Stimulated activated naive B cell treated with anti-CD40 and anti-IgM and Interleukin-4, amounts not matched to agents 10 μg/mL and 1 μg/mL and 100 μg/mL, for 72 hours (primary cell): Measurements from ENCODE around the gene PRKN.

Experiments
- ATAC-seq, 2 donors: fragments of 150-1000 bp; cut with Tn5 transposase; replicated peaks; 2 replicates each; pipeline ENCODE4 v1.10.0; 2021; ENCODE audit warnings: moderate library complexity in 1 of 2
- DNase-seq: peaks from one replicate; pipeline ENCODE4 v3.0.0; 2021
- H3K27ac Mint-ChIP-seq: one replicate; pipeline ENCODE4 v1.8.0; 2022; ENCODE audit warnings: mild to moderate bottlenecking, mixed read lengths
- H3K27me3 Mint-ChIP-seq, 2 donors: one replicate each; pipeline ENCODE4 v1.8.0; 2022; ENCODE audit warnings: mixed read lengths in 2 of 2
- H3K36me3 Mint-ChIP-seq, 2 donors: one replicate each; pipeline ENCODE4 v1.8.0; 2022; ENCODE audit warnings: mixed read lengths in 2 of 2, mild to moderate bottlenecking in 1 of 2
- H3K4me1 Mint-ChIP-seq, 2 donors: one replicate each; pipeline ENCODE4 v1.8.0; 2022; ENCODE audit warnings: mixed read lengths in 2 of 2, mild to moderate bottlenecking in 1 of 2
- H3K4me3 Mint-ChIP-seq, 2 donors: one replicate each; pipeline ENCODE4 v1.8.0; 2022; ENCODE audit warnings: mild to moderate bottlenecking in 2 of 2, mixed read lengths in 2 of 2, moderate library complexity in 1 of 2
- H3K9me3 Mint-ChIP-seq, 2 donors: one replicate each; pipeline ENCODE4 v1.8.0; 2022; ENCODE audit warnings: mixed read lengths in 2 of 2, mild to moderate bottlenecking in 1 of 2

PRKN gene

DNA sequence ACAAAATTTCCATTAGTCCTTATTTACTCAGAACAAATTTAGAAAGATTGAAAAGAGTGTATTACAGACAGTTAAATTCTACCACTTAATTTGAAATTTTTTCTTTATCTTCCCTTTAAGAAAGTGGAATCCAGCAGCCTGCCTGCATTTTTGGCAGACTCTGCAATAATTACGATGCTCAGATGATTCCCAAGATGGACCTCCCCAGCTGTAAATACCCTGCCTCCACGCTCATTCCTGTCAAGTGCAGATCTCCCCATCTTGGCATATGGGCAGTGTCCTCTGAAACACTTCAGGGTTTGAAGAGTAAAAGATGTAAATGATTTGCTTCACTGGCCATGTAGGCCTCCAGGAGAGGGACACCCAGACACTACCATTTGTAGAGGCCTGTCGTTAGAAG lies 471.2 kb downstream of the PRKN start:
- ATAC-seq (no peak), DNase-seq (no peak)
- Mint-ChIP-seq H3K9me3 (peaks cover 0 to 4% of the 10 kb centered on the region in 2 donors), H3K4me3 (no peak overlapping the region), H3K27ac (no peak overlapping the region), H3K27me3 (no peaks in the 10 kb centered on the region), H3K36me3 (no peaks in the 10 kb centered on the region), H3K4me1 (no peaks in the 10 kb centered on the region)

DNA sequence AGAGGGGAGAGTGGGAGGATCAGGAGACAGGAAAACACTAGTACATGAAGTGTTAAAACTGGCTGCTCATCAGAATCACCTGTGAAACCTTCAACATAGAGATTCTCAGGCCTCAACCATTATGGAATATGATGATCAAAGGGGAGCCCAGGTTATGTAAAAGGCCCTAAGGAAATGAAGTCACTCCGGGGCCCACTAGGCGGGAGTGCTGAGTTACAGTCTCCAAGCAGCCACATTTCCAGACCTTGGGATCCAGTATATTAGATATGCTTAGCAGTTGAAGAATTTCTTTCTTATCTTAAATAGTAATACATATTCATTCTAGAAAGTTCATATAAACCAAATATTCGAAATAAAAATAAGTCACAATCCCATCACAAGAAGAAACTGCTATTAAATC lies 476.3 kb downstream of the PRKN start:
- no peaks in the 10 kb centered on the region for H3K27me3 Mint-ChIP-seq
- H3K9me3 Mint-ChIP-seq = peaks cover 0 to 3% of the 10 kb centered on the region in 2 donors
- ATAC-seq (no peak), DNase-seq (no peak)
- H3K4me3 Mint-ChIP-seq = no peak overlapping the region
- no peaks in the 10 kb centered on the region for H3K36me3 Mint-ChIP-seq
- no peaks in the 10 kb centered on the region for H3K4me1 Mint-ChIP-seq
- H3K27ac Mint-ChIP-seq = no peak overlapping the region

DNA sequence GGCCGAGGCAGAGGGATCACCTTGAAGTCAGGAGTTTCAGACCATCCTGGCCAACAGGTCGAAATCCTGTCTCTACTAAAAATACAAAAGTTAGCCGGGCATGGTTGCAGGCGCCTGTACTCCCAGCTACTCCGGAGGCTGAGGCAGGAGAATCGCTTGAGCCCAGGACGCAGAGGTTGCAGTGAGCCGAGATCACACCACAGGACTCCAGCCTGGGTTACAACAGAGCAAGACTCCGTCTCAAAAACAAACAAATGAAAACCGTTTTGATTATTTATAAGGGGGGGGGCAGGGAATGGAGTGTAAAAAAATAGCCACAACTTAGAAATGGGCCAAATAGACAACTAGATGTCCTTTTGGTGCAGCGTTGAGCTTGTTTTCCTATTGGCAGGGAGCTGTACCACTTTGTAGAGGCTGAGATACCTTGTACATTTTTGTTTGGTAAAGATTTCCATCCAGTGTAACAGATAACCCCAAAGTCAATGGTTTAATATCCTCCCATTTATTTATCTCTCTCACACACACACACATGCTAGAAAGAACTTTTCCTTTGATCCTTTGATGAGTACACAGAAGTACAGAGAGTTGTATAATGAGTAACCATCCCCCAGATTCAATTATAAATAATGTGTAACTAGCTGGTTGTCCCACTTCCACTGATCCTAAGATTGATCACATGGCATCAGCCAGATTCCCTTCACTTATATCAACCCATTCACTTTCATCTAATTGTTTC lies 477.5 kb downstream of the PRKN start:
- peaks cover 0 to 3% of the 10 kb centered on the region in 2 donors for H3K9me3 Mint-ChIP-seq
- H3K36me3 Mint-ChIP-seq = no peaks in the 10 kb centered on the region

DNA sequence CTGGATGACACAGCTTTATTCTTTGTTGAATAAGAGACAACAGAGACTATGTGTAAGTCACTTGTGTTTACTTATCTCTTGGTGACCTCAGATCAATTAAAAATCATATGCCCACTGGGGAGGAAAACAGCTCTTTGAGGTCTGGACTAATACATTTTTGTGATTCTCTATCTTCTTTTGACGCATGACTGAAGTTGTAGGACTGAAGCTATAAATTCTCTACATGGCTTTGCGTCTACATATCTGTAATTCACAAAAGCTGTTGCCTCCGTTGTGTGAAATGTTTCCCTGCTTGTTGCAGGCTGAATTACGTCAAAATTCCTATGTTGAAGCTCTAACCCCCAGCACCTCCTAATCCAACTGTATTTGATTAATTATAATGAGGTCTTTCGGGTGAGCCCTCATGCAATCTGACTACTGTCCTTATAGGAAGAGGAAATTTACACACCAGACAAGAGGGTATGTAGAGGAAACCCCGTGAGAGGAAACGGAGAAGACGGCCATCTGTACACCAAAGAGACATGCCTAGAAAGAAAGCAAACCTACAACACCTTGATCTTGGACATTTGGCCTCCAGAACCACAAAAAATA lies 481.6 kb downstream of the PRKN start:
- no peaks in the 10 kb centered on the region for H3K27me3 Mint-ChIP-seq
- no peak overlapping the region for H3K27ac Mint-ChIP-seq
- ATAC-seq (no peak), DNase-seq (no peak)
- H3K36me3 Mint-ChIP-seq = no peaks in the 10 kb centered on the region
- no peak overlapping the region for H3K4me3 Mint-ChIP-seq
- H3K4me1 Mint-ChIP-seq = no peaks in the 10 kb centered on the region
- H3K9me3 Mint-ChIP-seq = peaks cover 0 to 2% of the 10 kb centered on the region in 2 donors

More for the DNA sequence above, 477.5 kb downstream of the PRKN start:
- Mint-ChIP-seq H3K27me3 (no peaks in the 10 kb centered on the region), H3K4me3 (no peak overlapping the region), H3K27ac (no peak overlapping the region), H3K4me1 (no peaks in the 10 kb centered on the region)
- DNase-seq (no peak), ATAC-seq (no peak)

DNA sequence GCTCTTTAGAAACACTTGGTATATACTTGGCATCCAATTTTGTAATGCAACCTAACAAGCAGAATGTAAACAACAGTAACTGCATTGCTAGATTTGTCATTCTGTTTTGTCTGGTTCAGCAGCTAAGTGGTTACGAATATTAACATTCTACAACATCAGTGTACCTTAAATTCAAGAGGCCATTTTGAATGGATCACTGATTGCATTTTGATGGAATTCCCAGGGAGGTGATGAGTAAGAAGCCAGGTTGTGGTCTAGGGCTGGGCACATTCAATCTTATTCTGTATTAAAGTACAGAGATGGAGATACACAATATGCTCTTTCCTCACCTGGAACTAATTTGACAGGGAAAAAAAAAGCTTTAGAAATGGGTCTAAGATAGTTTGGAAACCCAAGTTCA lies 483.5 kb downstream of the PRKN start:
- Mint-ChIP-seq H3K36me3 (no peaks in the 10 kb centered on the region), H3K9me3 (no peaks in the 10 kb centered on the region), H3K4me3 (no peak overlapping the region), H3K27ac (no peak overlapping the region), H3K4me1 (no peaks in the 10 kb centered on the region), H3K27me3 (no peaks in the 10 kb centered on the region)
- DNase-seq (no peak), ATAC-seq (no peak)

DNA sequence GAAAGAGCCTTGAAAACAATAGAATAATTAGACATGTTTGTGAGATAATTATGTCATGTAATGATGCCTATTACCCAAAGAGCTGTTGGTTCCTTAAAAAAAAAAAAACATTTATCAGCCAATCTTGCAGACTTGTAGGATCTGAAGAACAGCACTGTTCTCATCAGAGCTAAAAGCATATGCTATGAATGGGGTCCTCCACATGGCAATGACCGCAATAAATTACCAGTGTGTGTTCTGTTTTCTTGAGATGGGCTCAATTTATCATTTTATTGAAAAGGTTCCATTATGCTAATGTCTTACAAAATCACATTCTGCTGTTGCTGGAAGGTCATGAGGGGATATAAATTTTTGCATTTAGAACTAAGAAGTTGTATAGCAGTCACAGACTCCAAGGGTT lies 484.7 kb downstream of the PRKN start:
- H3K4me3 Mint-ChIP-seq = no peak overlapping the region
- H3K27me3 Mint-ChIP-seq = no peaks in the 10 kb centered on the region
- ATAC-seq (no peak), DNase-seq (no peak)
- no peaks in the 10 kb centered on the region for H3K4me1 Mint-ChIP-seq
- H3K9me3 Mint-ChIP-seq = no peaks in the 10 kb centered on the region
- H3K27ac Mint-ChIP-seq = no peak overlapping the region
- peaks cover 0 to 1% of the 10 kb centered on the region in 2 donors for H3K36me3 Mint-ChIP-seq

DNA sequence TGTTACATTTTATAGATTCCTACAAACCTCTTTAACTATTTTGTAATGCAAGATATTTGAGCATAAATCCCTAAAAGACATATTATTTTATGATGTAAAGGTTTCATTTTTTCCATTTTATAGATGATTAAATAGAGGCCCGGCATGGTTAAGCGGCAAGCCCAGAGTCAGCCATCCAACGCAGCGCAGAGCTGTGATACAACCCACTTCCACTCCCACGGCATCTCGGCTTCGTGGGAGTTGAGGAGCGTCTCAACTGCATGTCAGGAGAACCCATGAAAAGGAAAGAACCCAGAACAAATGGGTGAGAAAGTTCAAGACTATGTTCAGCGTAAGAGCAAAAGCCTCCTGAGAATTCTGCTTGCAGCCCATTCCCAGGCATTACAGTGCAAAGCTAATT lies 488.2 kb downstream of the PRKN start:
- Mint-ChIP-seq H3K4me1 (no peaks in the 10 kb centered on the region), H3K27me3 (no peaks in the 10 kb centered on the region), H3K36me3 (peaks cover 0 to 1% of the 10 kb centered on the region in 2 donors), H3K4me3 (no peak overlapping the region), H3K9me3 (no peaks in the 10 kb centered on the region), H3K27ac (no peak overlapping the region)
- DNase-seq (no peak), ATAC-seq (no peak)

DNA sequence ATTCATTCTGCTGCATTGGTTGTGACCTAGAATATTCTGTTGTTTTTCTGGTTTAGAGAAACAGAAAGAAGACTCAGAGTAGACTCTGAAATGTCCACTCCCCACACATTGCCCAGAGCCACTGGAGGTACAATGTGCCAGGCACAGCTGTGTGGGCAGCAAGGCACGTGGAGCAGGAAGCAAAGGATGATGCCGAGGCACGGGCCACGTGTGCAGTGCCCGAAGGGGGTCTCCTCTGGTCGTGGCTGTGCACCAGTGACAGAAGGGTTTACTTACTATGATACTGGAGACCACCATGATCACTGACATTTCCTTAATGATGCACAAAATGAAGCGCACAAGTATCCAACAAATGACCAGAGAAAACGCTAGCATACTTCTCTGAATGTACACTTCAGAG lies 488.9 kb downstream of the PRKN start:
- no peak for DNase-seq
- ATAC-seq = no peak
- Mint-ChIP-seq H3K27ac (no peak overlapping the region), H3K27me3 (no peaks in the 10 kb centered on the region), H3K9me3 (no peaks in the 10 kb centered on the region), H3K4me3 (no peak overlapping the region), H3K36me3 (peaks cover 0 to 1% of the 10 kb centered on the region in 2 donors), H3K4me1 (no peaks in the 10 kb centered on the region)

DNA sequence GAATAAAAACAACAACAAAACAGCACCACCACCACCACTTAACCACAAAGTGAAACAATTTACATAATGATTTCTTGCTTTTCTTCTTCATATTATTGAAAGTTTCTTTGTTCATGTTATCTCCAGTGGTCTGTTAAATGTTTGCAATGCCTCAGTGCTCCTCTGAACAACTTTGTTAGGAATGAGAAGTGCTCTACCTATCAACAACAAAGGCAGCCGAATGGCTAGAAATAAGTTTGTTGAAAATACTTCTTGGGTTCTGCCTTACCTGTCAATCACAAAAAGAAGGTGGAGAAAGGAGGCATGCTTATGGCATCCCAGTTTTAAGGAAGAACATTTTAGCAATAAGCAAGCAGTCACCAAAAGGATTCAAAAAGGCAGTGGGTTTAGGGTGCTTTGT lies 490.2 kb downstream of the PRKN start:
- Mint-ChIP-seq H3K27me3 (no peaks in the 10 kb centered on the region), H3K27ac (no peak overlapping the region), H3K9me3 (no peaks in the 10 kb centered on the region), H3K4me3 (no peak overlapping the region), H3K4me1 (no peaks in the 10 kb centered on the region), H3K36me3 (peaks cover 0 to 1% of the 10 kb centered on the region in 2 donors)
- no peak for DNase-seq
- no peak for ATAC-seq

DNA sequence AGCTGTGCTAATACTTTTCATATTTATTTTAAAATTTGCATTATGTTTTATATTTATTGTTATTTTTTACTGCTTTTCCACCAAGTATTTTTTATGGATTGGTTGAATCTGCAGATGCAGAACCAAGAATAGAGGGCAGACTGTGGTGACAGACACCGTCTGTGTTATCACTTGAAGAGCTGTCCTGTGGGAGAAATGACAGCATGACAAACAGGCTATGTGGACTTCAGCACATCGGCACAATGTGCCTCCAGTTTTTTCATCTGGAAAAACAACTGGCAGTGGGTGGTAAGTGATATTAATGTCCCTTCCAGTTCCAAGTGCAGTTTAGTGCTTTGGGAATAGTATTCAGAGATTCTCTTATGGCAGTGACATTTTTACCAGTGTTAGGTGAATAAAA lies 492.9 kb downstream of the PRKN start:
- Mint-ChIP-seq H3K4me3 (no peak overlapping the region), H3K4me1 (no peaks in the 10 kb centered on the region), H3K27me3 (no peaks in the 10 kb centered on the region), H3K9me3 (no peaks in the 10 kb centered on the region), H3K36me3 (peaks cover 0 to 1% of the 10 kb centered on the region in 2 donors), H3K27ac (no peak overlapping the region)
- ATAC-seq (no peak), DNase-seq (no peak)

DNA sequence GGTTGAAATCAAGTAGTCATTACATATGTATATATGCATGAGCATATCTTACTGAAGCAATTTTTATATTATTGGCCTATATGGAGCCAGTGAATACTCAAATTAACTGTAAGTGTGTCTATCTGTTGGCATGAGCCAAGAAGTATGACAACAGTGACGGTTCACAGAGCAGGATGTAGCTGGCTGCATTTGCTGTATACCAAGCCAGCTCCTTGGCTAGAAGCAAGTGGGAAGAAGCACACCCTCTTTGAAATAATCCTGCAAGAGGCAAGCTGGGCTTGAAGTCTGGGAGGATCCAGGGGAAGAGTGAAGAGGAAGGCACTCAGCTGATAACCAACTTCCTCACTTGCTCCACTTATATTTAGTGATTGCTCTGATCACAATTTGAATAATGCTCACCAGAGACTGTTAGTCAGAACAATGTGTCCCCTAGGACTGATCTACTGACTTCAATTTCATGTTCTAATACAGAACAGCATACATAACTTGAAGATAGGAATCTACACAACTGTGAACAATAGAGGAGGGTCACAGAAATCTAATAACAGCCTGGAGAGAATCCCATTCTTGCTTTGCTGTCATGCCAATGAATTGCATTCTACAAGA lies 497.3 kb downstream of the PRKN start:
- no peaks in the 10 kb centered on the region for H3K4me1 Mint-ChIP-seq
- peaks cover 4% of the 10 kb centered on the region in 2 donors for H3K9me3 Mint-ChIP-seq

DNA sequence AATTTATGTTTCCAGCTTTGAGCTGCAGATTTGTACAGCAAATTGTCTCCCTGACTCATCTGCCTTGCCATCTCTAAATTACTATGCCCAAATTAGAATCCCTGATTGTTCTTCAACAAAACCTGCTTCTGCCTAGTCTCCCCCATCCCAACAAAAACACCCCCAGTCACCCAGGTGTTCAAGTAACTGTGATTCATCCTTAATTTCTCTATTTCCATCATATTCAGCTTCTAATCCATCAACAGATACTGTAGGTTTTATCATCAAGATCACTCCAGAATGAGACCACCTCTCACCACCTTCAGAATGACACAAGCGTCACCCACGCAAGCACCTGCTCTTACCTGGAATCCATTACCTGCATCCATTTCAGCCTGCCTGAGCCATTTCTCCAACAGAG lies 498.5 kb downstream of the PRKN start:
- DNase-seq = no peak
- no peak overlapping the region for H3K27ac Mint-ChIP-seq
- H3K9me3 Mint-ChIP-seq = peaks cover 4% of the 10 kb centered on the region in 2 donors
- H3K36me3 Mint-ChIP-seq = no peaks in the 10 kb centered on the region
- no peaks in the 10 kb centered on the region for H3K4me1 Mint-ChIP-seq
- no peak overlapping the region for H3K4me3 Mint-ChIP-seq
- no peaks in the 10 kb centered on the region for H3K27me3 Mint-ChIP-seq
- ATAC-seq = no peak

More for the DNA sequence above, 497.3 kb downstream of the PRKN start:
- Mint-ChIP-seq H3K27ac (no peak overlapping the region), H3K27me3 (no peaks in the 10 kb centered on the region), H3K4me3 (no peak overlapping the region), H3K36me3 (no peaks in the 10 kb centered on the region)
- no peak for DNase-seq
- ATAC-seq = no peak

DNA sequence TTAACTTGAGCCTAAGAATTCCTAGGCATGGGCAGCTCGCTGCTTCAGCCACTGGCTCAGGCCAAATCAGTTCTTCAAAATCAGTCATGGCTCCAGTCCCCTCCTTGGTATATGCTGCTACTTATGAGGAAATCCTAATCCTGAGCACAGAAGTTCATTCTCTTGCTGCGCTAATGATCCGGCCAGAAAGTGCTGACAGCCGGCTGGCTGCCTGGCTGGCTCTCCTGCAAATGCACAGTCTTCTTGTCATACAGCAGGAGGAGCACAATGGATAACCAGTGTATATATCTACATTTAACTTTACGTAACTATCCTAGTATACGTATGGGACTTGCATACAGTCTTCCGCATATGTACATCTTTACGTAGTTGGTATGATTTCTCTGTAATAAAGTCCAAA lies 500.8 kb downstream of the PRKN start:
- H3K9me3 Mint-ChIP-seq = peaks cover 4% of the 10 kb centered on the region in 2 donors
- ATAC-seq = no peak
- no peaks in the 10 kb centered on the region for H3K4me1 Mint-ChIP-seq
- no peaks in the 10 kb centered on the region for H3K27me3 Mint-ChIP-seq
- H3K4me3 Mint-ChIP-seq = no peak overlapping the region
- H3K27ac Mint-ChIP-seq = no peak overlapping the region
- DNase-seq = no peak
- no peaks in the 10 kb centered on the region for H3K36me3 Mint-ChIP-seq

DNA sequence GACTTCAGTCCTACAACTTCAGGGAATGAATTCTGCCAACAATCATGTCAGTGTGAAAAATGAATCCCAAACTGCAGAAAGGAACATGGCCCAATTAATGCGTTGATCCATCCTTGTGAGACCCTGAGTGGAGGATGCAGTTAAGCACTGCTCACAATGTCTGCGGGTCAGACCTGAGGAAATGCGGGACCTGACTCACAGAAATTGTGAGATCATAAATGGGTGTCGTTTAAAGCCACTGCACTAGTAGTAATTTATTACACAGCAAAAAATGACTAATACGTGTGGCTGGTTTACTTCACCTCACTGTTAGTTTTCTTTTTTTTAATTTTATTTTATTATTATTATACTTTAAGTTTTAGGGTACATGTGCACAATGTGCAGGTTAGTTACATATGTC lies 505.0 kb downstream of the PRKN start:
- Mint-ChIP-seq H3K4me3 (no peak overlapping the region), H3K27me3 (no peaks in the 10 kb centered on the region), H3K36me3 (no peaks in the 10 kb centered on the region), H3K9me3 (peaks cover 0 to 10% of the 10 kb centered on the region in 2 donors), H3K4me1 (no peaks in the 10 kb centered on the region), H3K27ac (no peak overlapping the region)
- ATAC-seq = no peak
- DNase-seq = no peak

DNA sequence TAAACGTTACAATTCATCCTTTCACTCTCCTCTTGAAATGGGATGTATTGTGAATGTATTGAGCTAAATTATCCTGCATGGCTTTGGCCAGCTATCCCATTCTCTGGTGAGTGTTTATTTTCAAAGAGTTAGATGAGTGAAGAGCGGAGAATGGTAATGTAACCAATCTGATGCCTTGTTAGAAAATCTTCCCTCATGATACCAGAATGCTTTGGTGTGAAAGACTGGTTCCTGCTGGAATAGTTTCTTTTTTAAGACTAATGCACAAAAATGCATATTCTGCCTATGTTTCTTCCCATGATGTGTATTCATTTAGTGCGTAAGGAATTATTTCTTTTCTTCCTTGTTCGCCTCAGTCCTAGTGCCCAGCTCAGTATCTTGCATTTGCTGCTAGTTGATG lies 506.7 kb downstream of the PRKN start:
- DNase-seq (no peak), ATAC-seq (no peak)
- H3K9me3 Mint-ChIP-seq = peaks cover 0 to 7% of the 10 kb centered on the region in 2 donors
- no peak overlapping the region for H3K27ac Mint-ChIP-seq
- no peaks in the 10 kb centered on the region for H3K4me1 Mint-ChIP-seq
- no peaks in the 10 kb centered on the region for H3K36me3 Mint-ChIP-seq
- no peaks in the 10 kb centered on the region for H3K27me3 Mint-ChIP-seq
- no peak overlapping the region for H3K4me3 Mint-ChIP-seq
